GM21619 (cell line): ENCODE measurements around the gene NPHP3.
"Not testable (repeated sequence)": the region's sequence is repeated elsewhere in the genome, so short reads cannot be mapped to it uniquely, and the experiment has no call there.

Experiments
- ATAC-seq: cut with Tn5 transposase; IDR thresholded peaks from one replicate; pipeline ENCODE4 v1.9.1; 2021; ENCODE audit not compliant: unreplicated experiment

Gene NPHP3

GRCh38 chr3:132722165-132723023 lies at the start of gene NPHP3:
NPHP3 (minus strand) TSS chr3:132722409; CDS start chr3:132722355, 54 bp downstream.
- peak; percentile 79 for ATAC-seq

- no peak for ATAC-seq
These were observed 36.5 kb upstream of the NPHP3 start for GRCh38 chr3:132758740-132759139.

- ATAC-seq, result no peak
These were observed 34.0 kb upstream of the NPHP3 start for GRCh38 chr3:132756108-132756650.

GRCh38 chr3:132753946-132754345 lies 31.7 kb upstream of the NPHP3 start:
- ATAC-seq, result no peak

- ATAC-seq, result no peak
These were observed 27.6 kb upstream of the NPHP3 start for GRCh38 chr3:132749786-132750185.

GRCh38 chr3:132746720-132747119 lies 24.5 kb upstream of the NPHP3 start:
- not testable (repeated sequence) for ATAC-seq

GRCh38 chr3:132738314-132738713 lies 16.1 kb upstream of the NPHP3 start:
- no peak for ATAC-seq

GRCh38 chr3:132735589-132735988 lies 13.4 kb upstream of the NPHP3 start:
- no peak for ATAC-seq

GRCh38 chr3:132730891-132731580 lies 8.8 kb upstream of the NPHP3 start:
- no peak for ATAC-seq

GRCh38 chr3:132726341-132726823 lies 4.2 kb upstream of the NPHP3 start:
- no peak for ATAC-seq

- no peak for ATAC-seq
These were observed 1.1 kb upstream of the NPHP3 start for GRCh38 chr3:132723024-132723950.

GRCh38 chr3:132721479-132722164 lies 587 bp downstream of the NPHP3 start:
- ATAC-seq, result peak; percentile 29

- no peak for ATAC-seq
These were observed 2.0 kb downstream of the NPHP3 start for GRCh38 chr3:132720228-132720627.

- ATAC-seq, result no peak
These were observed 5.8 kb downstream of the NPHP3 start for GRCh38 chr3:132716372-132716771.

- no peak for ATAC-seq
These were observed 8.1 kb downstream of the NPHP3 start for GRCh38 chr3:132713977-132714727.

GRCh38 chr3:132710311-132710710 lies 11.9 kb downstream of the NPHP3 start:
- ATAC-seq, result no peak

GRCh38 chr3:132709761-132710160 lies 12.4 kb downstream of the NPHP3 start:
- ATAC-seq, result no peak

GRCh38 chr3:132703733-132704132 lies 18.5 kb downstream of the NPHP3 start:
- no peak for ATAC-seq

GRCh38 chr3:132695422-132695821 lies 26.8 kb downstream of the NPHP3 start:
- no peak for ATAC-seq
